ENCODE results near the gene SCARF1. TPM values are rescaled to one million over a fixed set of nuclear protein-coding genes. Genes with fewer than 3 reads are reported as not detected.
"Not testable (repeated sequence)": the region's sequence is repeated elsewhere in the genome, so short reads cannot be mapped to it uniquely, and the experiment has no call there.

The SCARF1 gene
- total RNA-seq, 1 donor from 2014 or later, result 0.97 TPM

DNA sequence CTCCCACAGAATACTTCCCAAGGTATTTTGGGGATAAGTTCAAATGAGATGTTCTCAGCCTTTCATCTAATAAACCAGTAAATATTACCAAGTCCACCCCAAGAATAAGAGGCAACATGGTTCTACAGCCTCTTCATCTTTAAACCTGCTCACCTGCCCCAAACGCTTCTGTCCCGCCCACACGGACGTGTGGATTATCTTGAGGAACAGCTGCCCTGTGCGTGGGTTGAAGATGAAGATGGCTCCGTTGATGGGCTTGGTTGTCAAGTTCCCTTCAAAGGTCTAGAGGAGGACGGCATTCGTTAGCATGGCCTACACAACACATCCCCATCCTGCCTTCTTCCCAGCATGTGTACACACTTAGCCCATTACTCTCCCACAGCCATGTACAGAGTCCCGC lies 12.6 kb upstream of the SCARF1 start:
- Mint-ChIP-seq H3K27me3 (no peaks in the 10 kb centered on the region), H3K27ac (no peak overlapping the region), H3K36me3 (peaks cover 64% of the 10 kb centered on the region), H3K4me3 (no peak overlapping the region), H3K9me3 (no peaks in the 10 kb centered on the region), H3K4me1 (ENCODE audit: unreplicated experiment) (no peaks in the 10 kb centered on the region)
- DNase-seq (ENCODE audit: extremely low spot score, unreplicated experiment), result no peak
- TF ChIP-seq, protein P1, sequence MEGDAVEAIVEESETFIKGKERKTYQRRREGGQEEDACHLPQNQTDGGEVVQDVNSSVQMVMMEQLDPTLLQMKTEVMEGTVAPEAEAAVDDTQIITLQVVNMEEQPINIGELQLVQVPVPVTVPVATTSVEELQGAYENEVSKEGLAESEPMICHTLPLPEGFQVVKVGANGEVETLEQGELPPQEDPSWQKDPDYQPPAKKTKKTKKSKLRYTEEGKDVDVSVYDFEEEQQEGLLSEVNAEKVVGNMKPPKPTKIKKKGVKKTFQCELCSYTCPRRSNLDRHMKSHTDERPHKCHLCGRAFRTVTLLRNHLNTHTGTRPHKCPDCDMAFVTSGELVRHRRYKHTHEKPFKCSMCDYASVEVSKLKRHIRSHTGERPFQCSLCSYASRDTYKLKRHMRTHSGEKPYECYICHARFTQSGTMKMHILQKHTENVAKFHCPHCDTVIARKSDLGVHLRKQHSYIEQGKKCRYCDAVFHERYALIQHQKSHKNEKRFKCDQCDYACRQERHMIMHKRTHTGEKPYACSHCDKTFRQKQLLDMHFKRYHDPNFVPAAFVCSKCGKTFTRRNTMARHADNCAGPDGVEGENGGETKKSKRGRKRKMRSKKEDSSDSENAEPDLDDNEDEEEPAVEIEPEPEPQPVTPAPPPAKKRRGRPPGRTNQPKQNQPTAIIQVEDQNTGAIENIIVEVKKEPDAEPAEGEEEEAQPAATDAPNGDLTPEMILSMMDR (conservative IDR thresholded peaks at IDR 0.05), result no peak

DNA sequence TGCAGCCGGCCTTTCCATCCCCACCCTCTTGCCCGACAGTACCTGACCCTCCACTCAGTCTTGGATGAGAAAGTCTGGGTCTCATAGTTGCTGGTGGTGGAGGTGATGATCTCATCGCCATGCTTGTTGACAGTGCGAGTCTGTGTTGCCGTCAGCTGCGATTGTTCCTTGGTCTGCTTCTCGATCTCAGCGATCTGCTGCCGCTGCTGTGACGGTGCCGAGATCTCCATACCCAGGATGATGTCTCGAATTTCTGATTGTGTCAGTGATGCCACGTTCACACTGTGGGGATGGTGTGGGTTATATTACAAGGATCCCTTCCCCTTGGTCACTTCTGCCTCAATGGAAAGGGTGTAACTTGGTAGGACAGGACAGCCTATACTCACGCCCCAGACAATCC lies 8.2 kb upstream of the SCARF1 start:
- no peaks in the 10 kb centered on the region for H3K9me3 Mint-ChIP-seq
- H3K36me3 Mint-ChIP-seq, result peaks cover 42% of the 10 kb centered on the region
- no peak for DNase-seq (ENCODE audit: extremely low spot score, unreplicated experiment)
- H3K4me1 Mint-ChIP-seq (ENCODE audit: unreplicated experiment), result no peaks in the 10 kb centered on the region
- no peak overlapping the region for H3K27ac Mint-ChIP-seq
- TF ChIP-seq, protein P1 (conservative IDR thresholded peaks at IDR 0.05), result no peak
- no peaks in the 10 kb centered on the region for H3K27me3 Mint-ChIP-seq
- no peak overlapping the region for H3K4me3 Mint-ChIP-seq

GRCh38 chr17:1652794-1653193 lies 7.3 kb upstream of the SCARF1 start:
- H3K4me1 Mint-ChIP-seq (ENCODE audit: unreplicated experiment); DNase-seq (ENCODE audit: extremely low spot score, unreplicated experiment); H3K4me3 Mint-ChIP-seq; H3K27ac Mint-ChIP-seq; H3K27me3 Mint-ChIP-seq; H3K9me3 Mint-ChIP-seq: not testable (repeated sequence)
- peaks cover 33% of the 10 kb centered on the region for H3K36me3 Mint-ChIP-seq

DNA sequence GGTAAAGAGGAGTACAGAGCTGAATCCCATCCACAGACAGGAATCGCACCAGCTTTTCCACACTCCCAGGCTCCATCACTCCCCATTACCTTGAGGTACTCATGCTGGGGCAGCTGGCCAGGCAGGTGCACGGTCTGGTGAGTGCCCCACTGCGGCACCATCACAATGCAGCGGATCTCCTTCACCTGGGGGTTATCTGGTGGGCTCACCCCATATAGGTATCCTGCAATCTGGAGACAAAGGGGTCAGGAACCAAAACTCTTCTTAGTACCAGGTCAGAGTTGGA lies 6.0 kb upstream of the SCARF1 start:
- peaks cover 25% of the 10 kb centered on the region for H3K36me3 Mint-ChIP-seq
- no peaks in the 10 kb centered on the region for H3K27me3 Mint-ChIP-seq
- peaks cover 5% of the 10 kb centered on the region for H3K4me1 Mint-ChIP-seq (ENCODE audit: unreplicated experiment)
- DNase-seq (ENCODE audit: extremely low spot score, unreplicated experiment), result no peak
- no peaks in the 10 kb centered on the region for H3K9me3 Mint-ChIP-seq
- TF ChIP-seq, protein P1 (conservative IDR thresholded peaks at IDR 0.05), result no peak
- H3K27ac Mint-ChIP-seq, result no peak overlapping the region
- no peak overlapping the region for H3K4me3 Mint-ChIP-seq

DNA sequence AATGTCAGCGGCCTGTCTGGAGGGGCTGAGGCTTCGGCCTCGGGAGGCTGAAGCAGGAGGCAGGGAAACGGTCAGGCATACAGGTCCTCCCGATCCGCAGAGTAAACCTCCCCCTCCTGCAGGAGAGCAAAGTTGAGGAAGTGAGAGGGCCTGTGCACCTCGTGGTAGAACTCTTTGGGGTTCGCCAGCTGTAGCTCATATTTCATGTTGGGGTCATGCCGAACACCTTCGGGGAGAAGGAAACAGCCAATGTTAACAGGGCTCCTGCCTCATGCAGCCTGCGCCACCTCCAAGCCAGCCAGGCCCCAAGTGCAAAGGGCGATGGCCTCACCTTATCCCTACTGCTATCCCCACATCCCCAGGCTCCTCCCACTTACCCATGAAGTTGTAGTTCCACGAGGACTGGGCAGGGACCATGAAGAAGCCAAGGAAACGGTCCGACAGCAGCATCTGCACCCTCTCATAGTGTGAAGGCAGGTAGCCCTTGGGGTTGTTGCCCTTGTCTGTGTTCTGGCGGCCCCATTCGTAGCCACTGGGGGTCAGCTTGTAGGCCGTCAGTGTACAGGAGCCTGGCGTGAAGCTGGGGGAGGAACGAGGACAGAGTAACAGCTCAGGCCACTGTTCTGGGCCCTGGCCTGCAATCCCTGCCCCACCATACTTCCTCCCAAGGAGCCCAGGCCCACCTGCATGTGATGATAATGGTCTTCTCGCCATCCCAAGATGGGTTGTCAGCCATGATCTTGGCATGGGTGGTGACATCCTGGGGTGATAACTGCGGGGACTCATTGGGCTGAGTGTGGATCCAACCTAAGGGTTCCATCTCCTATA lies 5.4 kb upstream of the SCARF1 start:
- no peak for DNase-seq (ENCODE audit: extremely low spot score, unreplicated experiment)
- H3K4me3 Mint-ChIP-seq, result no peak overlapping the region
- TF ChIP-seq, protein P1 (conservative IDR thresholded peaks at IDR 0.05), result no peak

DNA sequence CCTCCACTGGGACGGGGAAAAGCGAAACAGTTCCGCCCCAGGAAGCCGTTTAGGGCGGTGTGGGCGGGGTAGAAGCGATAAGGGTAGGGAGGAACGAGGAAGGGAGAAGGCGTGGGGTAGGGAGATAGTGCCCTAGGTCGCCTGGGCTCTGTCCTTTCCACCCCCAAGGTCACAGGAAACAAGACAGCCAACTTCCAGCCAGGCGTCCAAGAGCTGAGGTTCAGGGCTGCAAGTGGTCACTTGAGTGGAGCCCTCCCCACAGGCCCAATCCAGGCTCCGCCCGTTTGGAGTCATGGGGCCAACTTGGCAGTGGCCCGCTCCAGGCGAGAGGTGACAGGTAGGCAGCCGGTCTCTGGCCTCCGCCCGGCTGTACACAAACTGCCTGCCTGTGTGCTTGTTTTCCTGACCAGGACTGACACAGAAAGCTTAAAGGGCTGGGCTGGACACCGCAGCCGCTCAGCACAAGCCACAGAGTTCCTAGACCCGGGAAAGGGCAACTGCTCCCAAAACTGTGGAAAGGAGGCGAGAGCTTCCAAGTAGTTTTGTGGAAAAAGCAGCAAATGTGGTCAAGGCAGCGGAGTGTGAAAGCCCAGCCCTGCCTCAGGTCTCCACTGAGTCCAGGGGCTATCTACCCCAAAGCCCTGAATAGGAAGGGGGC lies 4.4 kb upstream of the SCARF1 start, which contains the start of gene RILP:
RILP (minus strand) TSS at position 23 of the 658 bp plus-strand sequence. CDS start 62 bp downstream, outside the sequence.
- Mint-ChIP-seq H3K4me3 (peak within 1 kb of the TSS; percentile 81), H3K4me1 (ENCODE audit: unreplicated experiment) (peaks cover 5% of the 10 kb centered on the region), H3K36me3 (peaks cover 17% of the 10 kb centered on the region), H3K27me3 (no peaks in the 10 kb centered on the region), H3K27ac (peak within 1 kb of the TSS; percentile 48), H3K9me3 (no peaks in the 10 kb centered on the region)
- DNase-seq (ENCODE audit: extremely low spot score, unreplicated experiment), result peak; percentile 73
- TF ChIP-seq, protein P1 (conservative IDR thresholded peaks at IDR 0.05), result no peak

More for the DNA sequence above, 5.4 kb upstream of the SCARF1 start:
- H3K36me3 Mint-ChIP-seq, result peaks cover 21% of the 10 kb centered on the region
- H3K27ac Mint-ChIP-seq, result no peak overlapping the region
- no peaks in the 10 kb centered on the region for H3K27me3 Mint-ChIP-seq
- H3K4me1 Mint-ChIP-seq (ENCODE audit: unreplicated experiment), result peaks cover 5% of the 10 kb centered on the region
- H3K9me3 Mint-ChIP-seq, result no peaks in the 10 kb centered on the region

Measured in type B pancreatic cell (in vitro differentiated cells).